NCI-H1048 (cell line): ENCODE measurements around the gene CYB5RL.
"Not testable (repeated sequence)": the region's sequence is repeated elsewhere in the genome, so short reads cannot be mapped to it uniquely, and the experiment has no call there.

ENCODE experiments used
- DNase-seq: peaks from one replicate; lab custom pipeline; 2025; lab: John Stamatoyannopoulos, UW

Gene CYB5RL

DNA sequence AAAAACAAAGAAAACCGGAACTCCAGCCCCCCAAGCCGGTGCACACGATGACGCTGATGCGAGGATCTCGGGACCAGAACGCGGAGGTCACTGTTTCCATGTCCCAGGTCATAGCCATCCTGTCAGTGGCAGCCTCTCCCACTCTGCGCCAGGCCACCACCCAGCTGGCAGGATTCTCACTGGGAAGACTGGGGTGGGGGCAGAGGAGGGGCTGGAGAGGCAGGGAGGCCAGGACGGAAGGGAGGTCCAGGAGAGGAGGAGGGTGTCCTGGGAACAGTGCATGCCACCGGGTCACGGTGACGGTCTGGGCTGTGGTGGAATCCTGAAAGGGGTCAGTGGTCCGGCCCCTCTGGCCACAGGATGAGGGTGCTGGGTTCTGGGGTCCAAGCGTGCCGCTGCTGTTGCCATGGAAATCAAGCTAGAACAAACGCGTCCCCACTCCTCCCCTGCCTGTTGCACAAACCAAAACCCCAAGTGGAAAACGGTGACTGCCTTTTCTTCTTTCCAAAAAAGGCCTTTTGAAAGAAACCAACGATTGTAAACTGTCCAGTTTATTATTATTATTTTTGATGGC is 26.2 kb upstream of the CYB5RL start:
- no peak for DNase-seq

DNA sequence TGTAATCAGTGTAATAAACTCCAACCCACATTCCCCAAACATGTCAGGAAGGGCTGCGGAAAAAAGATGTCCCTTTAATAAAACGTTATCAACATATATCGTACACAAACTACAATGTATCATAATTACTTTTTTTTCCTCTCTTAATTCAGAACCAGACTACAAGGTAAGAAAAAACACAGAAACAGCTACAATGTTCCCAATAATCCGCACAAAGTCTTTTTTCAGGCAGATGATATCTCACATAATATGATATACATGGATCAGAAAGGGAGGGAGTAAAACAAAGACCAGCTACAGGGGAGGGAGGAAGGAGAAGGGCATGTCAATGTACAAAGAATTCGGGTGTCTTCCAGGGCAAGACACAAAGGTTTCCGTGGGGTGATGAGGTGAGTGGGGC is 25.5 kb upstream of the CYB5RL start:
- DNase-seq, result no peak

DNA sequence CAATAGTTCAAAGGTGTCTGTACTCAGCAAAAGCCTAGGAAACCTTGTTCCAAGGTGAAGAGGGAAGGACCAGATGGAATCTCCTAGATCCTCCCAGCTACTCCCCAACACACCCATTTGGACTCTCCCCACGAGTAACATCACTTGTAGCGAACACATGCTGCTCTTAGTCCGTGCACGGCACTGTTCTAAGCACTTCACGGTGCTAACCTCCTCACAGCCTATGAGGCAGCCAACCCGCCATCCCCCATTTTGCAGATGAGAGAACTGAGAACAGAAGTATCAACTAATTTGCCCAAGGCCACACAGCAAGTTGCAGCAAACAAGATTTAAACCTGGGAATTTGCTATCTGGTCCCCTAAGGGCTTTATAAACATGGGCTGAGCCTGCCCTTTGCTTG is 24.4 kb upstream of the CYB5RL start:
- DNase-seq, result no peak

DNA sequence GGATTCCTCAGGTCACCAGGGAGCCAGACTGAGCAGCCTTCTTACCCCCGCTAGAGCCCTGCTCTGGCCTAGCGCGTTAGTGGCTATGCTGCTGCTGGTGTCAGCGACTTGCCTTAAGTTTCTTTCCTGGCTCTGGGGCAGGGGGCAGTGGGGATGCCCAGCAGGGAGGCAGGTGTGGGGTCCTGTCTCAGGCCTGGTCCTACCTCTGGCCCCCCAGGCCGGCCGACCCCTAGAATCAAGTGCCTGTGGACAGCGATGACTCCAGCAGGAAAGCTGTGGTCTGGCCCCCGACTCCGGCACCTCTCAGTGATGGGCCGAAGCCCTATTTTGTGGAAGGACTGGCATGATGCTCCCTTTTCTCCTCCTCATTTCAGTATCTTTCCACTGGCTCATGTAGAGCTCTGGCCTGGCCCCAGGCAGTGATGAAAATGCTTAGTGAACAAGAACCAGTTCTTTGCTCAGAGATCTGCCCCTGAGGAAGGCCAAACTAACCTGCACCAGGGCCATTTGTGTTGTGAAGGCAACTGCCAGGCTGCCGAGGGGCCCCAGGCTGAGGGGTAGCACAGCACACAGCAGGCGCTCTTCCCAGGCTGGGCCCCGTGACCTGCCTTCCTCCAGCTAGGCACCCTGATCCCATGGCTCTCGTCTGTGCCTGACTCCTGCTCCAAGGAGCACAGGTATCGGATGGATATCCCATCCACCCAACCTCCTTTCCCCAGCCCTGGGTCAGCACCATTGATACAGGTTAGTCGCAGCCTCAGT is 23.8 kb upstream of the CYB5RL start:
- no peak for DNase-seq

DNA sequence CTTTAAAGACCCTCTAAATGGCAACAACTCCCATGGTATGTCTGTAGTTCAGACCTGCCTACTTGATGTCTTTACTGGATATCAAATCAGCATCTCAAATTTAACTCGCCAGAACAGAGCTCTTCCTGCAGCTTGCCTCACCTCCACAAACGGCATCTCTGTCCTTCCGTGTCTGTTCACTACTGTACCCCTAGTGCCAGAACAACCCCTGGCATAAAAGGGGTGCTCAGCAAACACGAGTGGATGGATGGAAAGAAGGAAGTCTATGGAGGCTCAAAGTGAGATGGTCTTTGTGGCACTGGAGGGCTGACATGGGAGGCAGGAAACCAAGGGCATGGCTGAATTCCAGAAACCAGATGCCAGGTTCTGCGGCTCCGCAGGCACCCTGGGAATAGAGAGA is 22.9 kb upstream of the CYB5RL start:
- no peak for DNase-seq

DNA sequence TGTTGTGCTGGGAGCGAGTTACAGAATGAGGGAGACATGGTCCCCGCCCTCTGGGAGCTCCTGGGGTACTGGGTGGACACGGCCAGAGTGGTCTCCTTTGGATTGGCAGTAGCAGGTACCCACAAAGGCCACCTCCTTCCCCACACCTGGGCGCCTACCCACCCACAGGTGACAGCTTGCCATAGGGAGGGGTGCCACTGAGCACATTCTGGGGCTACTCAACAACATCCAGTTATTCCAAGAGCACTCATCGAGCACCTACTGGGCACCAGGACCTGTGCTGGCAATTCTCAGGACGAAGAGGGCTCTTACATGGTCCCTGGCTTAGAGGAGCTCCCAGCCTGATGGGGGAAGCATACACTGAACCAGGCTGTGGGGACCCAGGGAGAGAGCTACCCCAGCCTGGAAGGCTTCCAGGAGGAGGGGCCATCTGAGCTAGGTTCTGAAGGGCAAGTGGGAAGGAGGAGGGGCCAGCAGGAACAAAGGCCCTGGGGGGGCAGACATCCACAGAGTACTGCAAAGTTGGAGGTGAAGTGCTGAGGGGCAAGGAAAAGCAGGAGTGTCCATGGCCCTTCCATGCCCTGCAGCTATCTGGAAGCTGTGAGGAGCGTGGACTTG is 22.1 kb upstream of the CYB5RL start:
- DNase-seq, result no peak

DNA sequence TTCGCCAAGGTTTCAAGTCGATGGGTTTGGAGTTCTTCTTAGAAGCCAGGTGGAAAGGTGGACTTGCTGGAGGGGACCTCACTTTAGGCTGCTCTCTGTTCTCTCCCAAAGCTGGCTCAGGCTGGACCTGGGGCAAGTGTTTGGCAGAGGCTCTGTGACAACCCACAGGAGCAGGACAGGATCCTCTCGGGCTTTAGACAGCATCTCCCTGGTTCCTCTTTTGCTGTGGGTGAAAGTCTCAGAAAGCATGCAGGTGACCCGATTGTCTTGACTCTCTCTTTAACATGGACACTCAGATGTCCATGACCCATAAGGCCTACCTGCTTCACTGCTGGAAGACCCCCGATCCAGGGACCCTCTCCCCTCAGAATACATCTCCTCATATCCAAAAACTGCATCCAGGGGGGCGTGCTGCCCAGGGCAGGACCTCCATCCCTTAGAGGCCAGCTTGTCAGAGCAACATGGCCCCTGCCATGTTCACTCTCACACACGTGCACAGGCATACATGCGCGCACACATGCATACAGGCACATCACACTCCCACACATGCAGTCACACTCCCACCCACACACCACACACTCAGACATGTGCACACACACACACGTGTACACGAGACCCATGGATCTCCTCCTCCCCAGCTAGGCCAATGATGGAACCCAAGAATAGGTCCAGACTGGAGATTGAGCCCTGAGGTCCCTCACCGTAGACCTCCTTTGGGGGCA is 21.4 kb upstream of the CYB5RL start:
- DNase-seq, result no peak

DNA sequence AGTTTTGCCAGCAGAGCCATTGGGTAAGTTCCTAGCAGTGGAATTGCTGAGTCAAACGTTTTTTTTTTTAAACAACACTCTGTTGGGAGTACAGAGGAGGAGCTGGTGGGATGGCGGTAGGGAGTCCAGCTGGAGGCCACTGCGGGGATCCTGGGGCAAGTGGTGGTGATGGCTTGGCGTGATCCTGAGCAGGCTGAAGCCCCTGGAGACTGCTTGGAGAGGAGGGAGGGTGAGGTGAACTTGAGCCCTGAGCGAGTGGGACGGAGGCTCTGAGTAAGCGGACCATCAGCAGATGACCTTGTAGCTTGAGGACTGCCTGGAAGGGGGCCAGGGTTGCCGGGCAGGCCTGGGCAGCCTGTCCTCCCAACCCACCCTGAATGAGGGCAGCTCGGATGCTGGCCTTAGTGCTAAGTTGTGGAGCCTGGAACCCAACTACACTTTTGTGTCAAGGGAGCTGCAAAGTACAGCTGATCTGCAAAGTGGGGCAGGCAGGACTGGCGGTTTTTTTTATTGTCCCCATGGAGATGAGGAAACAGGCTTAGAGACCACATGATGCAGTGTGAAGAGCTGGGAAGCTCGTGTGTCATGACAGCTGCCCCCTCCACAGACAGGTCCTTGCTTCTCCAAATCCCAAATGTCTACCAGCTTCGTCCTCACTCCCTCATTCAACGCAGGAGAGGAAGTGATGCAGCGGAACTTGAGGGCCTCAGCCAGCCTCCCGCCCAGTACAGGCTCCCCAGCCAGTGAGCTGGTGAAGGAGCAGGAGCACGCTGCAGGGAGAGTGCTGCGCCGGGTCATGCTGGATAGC is 20.4 kb upstream of the CYB5RL start:
- DNase-seq, result no peak

DNA sequence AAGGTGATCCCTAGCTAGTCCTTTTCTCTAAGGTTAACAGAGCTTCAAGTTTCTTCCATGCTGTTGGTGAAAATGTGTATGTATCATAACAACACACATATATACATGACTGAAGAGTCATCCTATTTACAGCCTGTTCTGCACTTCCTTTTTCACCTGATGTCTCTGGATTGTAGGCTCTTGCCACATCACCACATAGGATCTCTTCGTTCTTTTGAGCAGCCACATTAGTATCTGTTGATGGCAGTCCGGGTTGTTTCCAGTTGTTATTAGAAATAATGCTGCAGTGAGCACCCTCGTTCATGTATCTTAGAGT is 19.8 kb upstream of the CYB5RL start:
- no peak for DNase-seq

DNA sequence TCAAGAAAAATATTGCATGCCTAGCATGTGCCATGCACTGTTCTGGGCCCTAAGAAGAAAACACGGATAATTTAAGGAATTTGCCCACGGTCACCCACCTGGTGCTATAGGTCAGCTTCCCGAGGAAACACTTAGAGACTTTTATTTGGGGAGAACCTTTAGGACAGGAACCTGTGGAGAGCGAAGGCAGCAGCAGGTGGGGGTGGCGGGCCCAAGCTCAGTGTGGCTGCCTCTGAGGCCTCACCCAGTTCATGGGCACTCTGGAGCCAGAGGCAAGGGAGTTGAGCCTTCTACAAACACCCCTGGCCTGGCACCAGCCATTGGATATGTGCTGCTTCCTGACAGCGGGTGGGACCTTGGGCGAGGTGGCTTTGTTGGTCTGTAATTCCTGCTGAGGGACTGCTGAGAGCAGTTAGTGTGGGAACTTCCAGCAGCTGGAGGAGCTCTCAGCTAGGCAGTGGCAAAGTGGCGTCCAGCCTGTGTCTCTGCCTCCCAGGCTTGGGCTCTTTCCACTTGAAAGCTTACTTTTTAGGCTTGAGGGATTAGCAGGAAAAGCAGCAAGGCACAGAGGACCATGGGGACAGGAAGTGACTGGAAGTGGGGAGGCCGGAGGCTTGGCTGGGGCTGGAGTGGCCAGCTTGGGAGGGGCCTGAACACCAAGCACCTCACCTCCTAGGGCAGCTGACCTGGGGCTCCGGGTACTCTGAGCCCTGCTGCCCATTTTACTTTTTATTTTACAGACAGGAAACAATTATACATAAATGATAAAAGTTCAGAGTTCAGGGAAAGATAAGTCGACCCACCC is 19.3 kb upstream of the CYB5RL start:
- DNase-seq, result no peak

DNA sequence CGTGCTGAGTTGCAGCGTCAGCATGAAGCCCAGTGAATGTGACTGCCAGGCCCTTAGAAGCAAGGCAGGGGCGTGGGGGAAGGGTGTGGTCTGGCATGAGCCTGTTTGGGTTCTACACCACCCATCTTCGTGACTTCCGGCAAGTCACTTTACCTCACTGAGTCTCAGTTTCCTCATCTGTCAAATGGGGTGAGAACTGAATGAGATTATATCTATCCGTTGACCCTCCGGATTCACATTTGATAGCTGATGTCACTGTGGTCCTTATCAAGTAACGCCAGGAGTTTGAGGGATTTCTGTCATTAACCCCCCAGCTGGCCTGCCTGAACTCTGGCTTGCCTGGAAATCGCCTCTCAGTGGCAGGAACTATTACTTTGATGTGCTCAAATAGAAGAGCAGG is 15.7 kb upstream of the CYB5RL start:
- DNase-seq, result no peak

DNA sequence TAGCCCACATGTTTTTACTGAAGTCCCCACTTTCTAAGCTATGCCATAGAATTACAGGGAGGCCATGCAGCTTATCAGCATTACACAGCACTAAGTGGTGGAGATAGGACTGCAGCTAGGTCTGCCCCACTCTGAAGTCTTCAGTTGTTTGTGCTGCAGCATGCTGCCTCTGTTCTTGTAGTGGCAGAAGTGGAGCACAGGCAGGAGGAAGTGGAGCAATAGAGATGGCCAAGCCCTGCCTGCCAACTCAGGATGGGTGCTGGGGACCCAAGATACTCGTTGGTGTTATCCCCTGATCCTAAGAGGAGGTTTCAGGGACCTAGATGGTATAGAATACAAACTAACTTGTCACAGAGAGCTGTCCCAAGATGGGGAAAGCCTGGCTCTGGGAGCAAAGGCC is 13.0 kb upstream of the CYB5RL start:
- DNase-seq, result no peak

DNA sequence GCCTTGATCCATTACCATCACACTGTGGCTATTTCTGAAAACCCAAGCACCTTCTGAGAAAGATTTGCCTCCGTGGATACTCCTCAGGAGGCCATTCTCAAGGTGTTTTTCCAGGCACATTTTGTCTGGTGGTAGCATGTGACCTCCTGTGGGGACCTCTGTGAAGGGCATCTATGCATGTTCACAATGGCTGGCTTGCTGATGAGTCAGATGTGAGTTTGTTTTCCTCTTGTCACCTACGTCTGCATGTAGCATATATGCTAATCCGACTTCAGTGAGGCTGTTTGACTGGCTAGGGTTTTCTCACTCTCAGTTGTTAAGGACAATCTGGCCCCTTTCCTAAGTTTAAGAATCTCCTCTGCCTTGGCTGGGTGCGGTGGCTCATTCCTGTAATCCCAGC is 8.1 kb upstream of the CYB5RL start:
- DNase-seq, result not testable (repeated sequence)

DNA sequence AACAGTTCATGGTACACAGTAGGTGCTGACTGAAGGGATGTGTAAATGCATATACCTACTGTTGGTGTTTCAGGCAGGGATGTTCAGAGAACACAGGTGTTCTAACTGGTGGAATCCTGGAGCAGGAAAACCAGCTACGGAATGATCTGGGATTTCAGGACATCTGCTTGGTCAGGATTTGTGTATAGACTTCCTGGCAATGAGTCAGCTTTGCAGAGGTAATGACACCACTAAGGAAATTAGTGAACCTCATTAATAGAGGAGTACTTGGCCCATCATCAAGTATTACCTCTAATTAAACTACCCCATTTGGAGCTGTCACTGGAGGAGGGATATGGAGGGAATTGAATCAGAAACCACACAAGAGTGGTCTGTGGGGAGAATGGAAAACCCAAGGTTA is 7.5 kb upstream of the CYB5RL start:
- no peak for DNase-seq

DNA sequence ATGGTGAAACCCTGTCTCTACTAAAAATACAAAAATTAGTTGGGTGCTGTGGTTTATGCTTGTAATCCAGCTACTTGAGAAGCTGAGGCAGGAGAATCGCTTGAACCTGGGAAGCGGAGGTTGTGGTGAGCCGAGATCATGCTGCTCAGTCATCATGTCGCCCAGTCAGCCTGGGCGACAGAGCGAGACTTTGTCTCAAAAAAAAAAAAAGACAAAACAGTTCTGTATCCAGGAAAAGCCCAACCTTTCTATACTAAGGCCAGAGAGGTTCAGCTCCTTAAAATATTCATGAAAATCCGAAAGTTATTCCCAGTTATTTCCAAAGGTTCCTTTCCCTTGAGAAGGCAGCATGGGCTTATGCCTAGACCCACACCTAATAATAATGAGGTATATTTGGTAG is 4.4 kb upstream of the CYB5RL start:
- no peak for DNase-seq

DNA sequence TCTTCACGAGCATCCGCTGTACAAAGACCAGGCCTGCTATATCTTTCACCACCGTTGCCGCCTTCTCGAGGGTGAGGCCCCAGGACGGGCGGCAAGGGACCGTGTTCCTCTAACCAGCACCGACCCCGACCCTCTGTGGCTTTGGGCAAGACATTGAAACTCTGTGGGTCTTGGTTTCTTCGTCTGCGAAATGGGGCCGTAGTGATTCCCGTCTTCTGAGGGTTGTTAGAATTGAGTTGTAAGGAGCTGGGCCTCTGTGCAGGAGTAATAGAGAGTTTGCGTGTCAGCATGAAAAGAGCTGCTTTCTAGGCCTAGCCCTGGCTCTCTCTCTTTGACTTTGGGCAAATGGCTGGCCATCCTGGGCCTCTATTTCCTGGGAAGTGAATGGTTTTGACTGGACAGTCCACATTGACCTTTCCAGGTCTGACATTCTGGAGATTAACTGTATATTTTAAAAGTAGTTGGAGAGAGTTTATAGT is 728 bp upstream of the CYB5RL start:
- no peak for DNase-seq

DNA sequence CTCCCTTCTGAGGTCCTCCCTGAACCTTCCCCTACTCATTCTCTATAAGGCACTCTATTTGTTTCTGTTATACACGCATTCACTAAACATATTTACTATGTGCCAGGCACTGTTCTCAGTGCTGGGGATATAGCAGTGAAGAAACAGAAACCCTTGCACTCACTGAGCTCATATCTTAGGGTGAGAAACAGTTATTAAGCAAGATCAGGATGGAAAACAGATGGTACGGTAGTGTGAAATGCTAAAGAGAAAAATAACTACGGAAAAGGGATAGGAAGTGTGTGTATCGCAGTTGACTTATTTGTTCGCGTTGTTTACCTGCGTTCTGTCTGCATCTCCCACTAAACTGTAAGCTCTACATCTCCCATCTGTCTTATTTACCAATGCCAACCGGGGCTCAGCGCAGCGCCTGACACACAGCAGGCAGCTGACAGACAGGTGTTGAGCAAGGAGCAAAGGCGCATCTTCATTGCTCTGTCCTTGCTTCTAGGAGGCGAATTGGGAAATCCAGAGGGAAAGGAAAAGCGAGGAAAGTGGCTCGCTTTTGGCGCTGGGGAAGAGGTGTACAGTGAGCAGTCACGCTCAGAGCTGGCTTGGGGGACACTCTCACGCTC is 572 bp downstream of the CYB5RL start:
- no peak for DNase-seq

DNA sequence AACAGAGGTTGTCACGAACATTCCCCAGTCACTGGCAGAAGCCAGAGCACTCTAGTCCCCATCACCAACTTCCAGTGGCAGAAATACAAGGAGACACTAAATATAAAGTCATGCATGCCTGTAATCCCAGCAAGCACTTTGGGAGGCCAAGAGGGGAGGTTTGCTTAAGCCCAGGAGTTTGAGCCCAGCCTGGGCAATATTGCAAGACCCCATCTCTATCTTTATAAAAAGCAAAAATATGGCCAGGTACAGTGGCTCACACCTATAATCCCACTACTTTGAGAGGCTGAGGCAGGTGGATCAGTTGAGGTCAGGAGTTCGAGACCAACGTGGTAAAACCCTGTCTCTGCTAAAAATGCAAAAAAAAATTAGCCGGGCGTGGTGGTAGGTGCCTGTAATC is 6.4 kb downstream of the CYB5RL start:
- DNase-seq, result no peak

DNA sequence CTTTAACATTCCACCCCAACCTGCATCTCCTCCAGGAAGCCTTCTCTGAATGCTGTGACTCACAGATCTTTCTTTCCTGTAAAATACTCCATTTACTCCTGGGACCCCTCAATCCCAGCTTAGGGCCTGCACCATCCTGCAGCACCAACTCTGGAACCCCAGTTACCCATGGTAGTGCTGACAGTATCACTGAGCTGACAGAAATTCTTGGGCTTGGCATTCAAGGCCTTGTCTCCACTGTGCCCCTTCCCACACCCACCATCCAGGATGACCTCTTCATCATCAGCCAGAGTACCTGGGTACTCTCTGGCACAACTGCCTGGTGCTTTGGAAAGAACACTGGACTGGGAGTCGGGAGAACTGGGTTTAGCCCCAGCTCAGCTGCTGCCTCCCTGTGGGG is 8.3 kb downstream of the CYB5RL start:
- DNase-seq, result no peak

DNA sequence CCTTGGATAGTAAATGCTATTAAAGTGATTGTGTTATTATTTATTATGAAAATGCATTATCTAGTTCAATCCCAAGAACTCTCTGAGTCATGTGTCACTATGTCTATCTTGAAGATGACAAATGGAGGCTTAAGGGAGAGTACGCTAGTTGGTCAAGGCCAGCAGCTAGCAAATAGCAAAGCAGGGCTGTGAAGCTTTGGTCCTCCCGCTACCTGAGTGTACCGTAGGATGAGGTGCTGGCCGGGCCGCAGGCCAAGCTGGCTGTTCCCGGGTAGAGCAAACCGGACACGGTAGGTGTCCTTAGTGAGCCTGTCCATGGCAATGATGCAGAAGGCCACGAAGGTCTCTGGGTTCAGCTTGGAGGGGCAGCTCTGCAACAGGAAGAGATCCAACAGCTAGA is 9.3 kb downstream of the CYB5RL start:
- DNase-seq, result no peak

DNA sequence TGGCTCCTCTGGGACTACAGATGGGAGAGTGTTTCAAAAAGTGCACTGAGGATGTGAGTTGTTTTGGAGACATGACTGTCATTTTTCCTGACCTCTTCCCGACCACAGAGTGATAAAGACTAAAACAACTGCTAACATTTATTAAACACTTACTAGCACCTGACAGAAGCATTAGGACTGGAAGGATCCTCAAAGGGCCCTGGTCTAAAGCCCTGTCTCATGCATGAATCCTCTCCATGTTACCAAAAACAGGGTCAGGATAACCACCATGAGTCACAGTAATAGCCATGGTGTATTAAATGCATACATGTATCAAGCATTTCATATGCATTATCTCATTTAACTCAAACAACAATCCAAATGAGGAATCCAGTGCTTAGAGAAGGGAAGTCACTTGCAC is 11.5 kb downstream of the CYB5RL start:
- DNase-seq, result no peak
